Uterus (tissue), 4 donors: ENCODE data around the gene CDH13. TPM values are rescaled to one million over a fixed set of nuclear protein-coding genes. Genes with fewer than 3 reads are reported as not detected.

Source experiments
- DNase-seq, 2 donors: peaks; one replicate each; pipeline ENCODE4 v3.0.0-alpha.2; 2019 to 2020
- H3K27ac ChIP-seq, 2 donors: fragments of 200-600 bp; sonication (generic); 1 replicate in 1 of 2; 2 replicates in 1 of 2; pipeline ENCODE4 v1.5.1; 2016 to 2018
- H3K27me3 ChIP-seq, 2 donors: fragments of 200-600 bp; sonication (generic); one replicate each; pipeline ENCODE4 v1.5.1; 2018 to 2019; ENCODE audit warnings: control low read depth in 1 of 2
- H3K36me3 ChIP-seq, 2 donors: fragments of 200-600 bp; sonication (generic); one replicate each; pipeline ENCODE4 v1.5.1; 2019; ENCODE audit warnings: control low read depth in 1 of 2
- H3K4me1 ChIP-seq, 2 donors: fragments of 200-600 bp; sonication (generic); one replicate each; pipeline ENCODE4 v1.5.1; 2018 to 2019; ENCODE audit warnings: control low read depth in 1 of 2
- H3K4me3 ChIP-seq, 2 donors: fragments of 200-600 bp; sonication (generic); 1 replicate in 1 of 2; 2 replicates in 1 of 2; pipeline ENCODE4 v1.5.1; 2018 to 2019; ENCODE audit warnings: mild to moderate bottlenecking in 1 of 2
- H3K9me3 ChIP-seq, 2 donors: fragments of 200-600 bp; sonication (generic); one replicate each; pipeline ENCODE4 v1.5.1; 2019; ENCODE audit warnings: control low read depth in 1 of 2
- POLR2A ChIP-seq, 2 donors: fragments of 450-650 bp; IDR thresholded peaks; one replicate each; pipeline ENCODE4 v1.6.1; 2016; ENCODE audit warnings: antibody characterized with exemption in 2 of 2, mild to moderate bottlenecking in 1 of 2, moderate library complexity in 1 of 2
- intact Hi-C: fragments of 100-400 bp; cut with DNase I; formaldehyde crosslinking; loops from one replicate; pipeline ENCODE4 v1.15.1; 2023; ENCODE audit warnings: low total_unique reads
- total RNA-seq, 4 donors: library from RNA; depleted of rRNA in 3 of 4; stranded (reverse); fragments of >200 nt in 3 of 4; gene quantifications; one replicate each; pipeline versions ENCODE4 v1.1.0 to v1.2.4, GENCODE V29; 2014 to 2023
- TF ChIP-seq, protein P1 (sequence below), 4 experiments: fragments of 200-600 bp in 2 of 4; fragments of 450-650 bp in 2 of 4; sonication (generic) in 2 of 4; IDR thresholded peaks; one replicate each; pipeline ENCODE4 v1.5.1; 2016 to 2019; ENCODE audit warnings: antibody characterized with exemption in 4 of 4, mild to moderate bottlenecking in 2 of 4, moderate library complexity in 1 of 4
- donor health status: DM: yes; HTN: yes; CAD: no.

CDH13 gene
- total RNA-seq, 4 donors from 2014 or later, result 49.1 to 99.4 (median 82.7) TPM

- intact Hi-C loops, result no loop called here
- TF ChIP-seq POLR2A (IDR thresholded peaks at IDR 0.05), result no peak
- TF ChIP-seq, protein P1, sequence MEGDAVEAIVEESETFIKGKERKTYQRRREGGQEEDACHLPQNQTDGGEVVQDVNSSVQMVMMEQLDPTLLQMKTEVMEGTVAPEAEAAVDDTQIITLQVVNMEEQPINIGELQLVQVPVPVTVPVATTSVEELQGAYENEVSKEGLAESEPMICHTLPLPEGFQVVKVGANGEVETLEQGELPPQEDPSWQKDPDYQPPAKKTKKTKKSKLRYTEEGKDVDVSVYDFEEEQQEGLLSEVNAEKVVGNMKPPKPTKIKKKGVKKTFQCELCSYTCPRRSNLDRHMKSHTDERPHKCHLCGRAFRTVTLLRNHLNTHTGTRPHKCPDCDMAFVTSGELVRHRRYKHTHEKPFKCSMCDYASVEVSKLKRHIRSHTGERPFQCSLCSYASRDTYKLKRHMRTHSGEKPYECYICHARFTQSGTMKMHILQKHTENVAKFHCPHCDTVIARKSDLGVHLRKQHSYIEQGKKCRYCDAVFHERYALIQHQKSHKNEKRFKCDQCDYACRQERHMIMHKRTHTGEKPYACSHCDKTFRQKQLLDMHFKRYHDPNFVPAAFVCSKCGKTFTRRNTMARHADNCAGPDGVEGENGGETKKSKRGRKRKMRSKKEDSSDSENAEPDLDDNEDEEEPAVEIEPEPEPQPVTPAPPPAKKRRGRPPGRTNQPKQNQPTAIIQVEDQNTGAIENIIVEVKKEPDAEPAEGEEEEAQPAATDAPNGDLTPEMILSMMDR (IDR thresholded peaks at IDR 0.05), result no peak
- DNase-seq, result no peak
- H3K4me1 ChIP-seq, result no peaks in the 10 kb centered on the region
- H3K4me3 ChIP-seq, result no peak overlapping the region
- H3K27ac ChIP-seq, result no peak overlapping the region
- no peaks in the 10 kb centered on the region for H3K9me3 ChIP-seq
- H3K36me3 ChIP-seq, result no peaks in the 10 kb centered on the region
- no peaks in the 10 kb centered on the region for H3K27me3 ChIP-seq
Measured at GRCh38 chr16:83470416-83470815, 843.6 kb downstream of the CDH13 start.

DNA sequence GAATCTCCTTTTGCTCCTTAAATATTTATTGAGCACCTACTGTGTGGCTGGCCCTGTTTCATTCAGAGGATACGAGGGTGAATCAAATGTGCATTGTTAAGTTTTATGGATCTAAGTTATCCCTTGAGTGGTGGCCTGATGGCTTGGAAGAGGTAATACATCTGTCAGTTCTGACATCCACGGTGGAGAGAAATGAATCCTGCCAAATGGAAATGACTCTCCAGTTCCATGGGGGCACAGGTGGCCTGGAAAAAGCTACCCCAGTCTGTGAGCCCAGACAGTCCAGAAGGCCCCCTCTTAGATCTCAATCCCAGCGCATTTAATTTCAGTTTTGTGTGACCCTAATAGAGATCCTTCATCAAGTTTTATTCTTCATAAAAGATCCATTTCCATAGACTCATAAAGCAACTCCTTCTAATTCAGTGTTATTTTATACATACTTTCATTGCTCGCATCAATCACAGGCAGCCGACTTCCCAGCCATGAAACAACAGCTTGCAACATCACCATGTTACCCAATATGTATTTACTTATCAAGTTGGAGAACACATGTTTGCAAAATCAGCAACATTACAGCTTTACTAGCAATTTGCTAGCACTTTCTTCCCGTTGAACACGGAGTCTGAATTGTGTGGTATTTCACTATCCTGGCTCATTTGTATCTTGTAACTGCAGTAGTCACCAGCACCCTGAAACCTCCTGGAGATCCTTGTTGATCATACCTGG lies 846.2 kb downstream of the CDH13 start:
- Histone ChIP-seq H3K27me3 (no peaks in the 10 kb centered on the region), H3K9me3 (no peaks in the 10 kb centered on the region), H3K4me1 (no peaks in the 10 kb centered on the region), H3K27ac (no peak overlapping the region), H3K36me3 (no peaks in the 10 kb centered on the region), H3K4me3 (no peak overlapping the region)
- intact Hi-C loops, result no loop called here
- TF ChIP-seq, protein P1 (IDR thresholded peaks at IDR 0.05), result no peak
- TF ChIP-seq POLR2A (IDR thresholded peaks at IDR 0.05), result no peak
- no peak for DNase-seq

DNA sequence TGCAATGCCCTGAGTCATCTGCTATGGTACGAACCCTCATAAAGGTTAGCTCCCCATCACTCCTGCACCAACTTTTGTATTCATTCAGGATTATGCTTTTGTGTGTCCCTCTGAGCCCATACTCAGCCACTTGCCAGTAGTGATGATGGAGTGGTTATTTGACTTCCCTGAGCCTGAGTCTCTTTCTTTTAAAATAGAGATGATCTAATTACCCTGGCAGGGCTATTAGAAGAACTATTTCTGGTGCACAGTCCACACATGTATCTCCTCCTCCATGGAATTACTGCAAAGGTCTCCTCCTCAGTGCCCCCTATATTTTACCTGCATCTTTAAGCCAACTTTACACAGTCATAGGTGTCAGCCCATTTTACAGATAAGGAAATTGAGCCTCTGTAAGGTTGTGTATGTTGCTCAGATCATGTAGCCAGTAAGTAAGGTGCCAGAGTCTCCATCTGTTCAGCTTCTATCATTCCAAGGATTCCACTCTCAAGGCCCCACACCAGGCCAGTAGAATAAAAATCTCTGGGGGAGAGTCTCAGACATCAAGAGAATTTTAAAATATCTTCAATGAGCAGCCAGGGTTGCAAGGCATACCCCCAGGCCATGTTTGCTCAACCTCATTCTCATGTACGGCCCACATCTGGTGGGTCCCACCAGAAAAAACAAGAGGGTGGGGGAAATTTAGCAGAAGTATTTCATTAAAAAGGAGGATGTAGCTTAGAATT lies 847.3 kb downstream of the CDH13 start:
- Histone ChIP-seq H3K4me3 (no peak overlapping the region), H3K27ac (no peak overlapping the region), H3K36me3 (no peaks in the 10 kb centered on the region), H3K4me1 (no peaks in the 10 kb centered on the region), H3K27me3 (no peaks in the 10 kb centered on the region), H3K9me3 (no peaks in the 10 kb centered on the region)
- DNase-seq, result no peak
- intact Hi-C loops, result no loop called here
- TF ChIP-seq, protein P1 (IDR thresholded peaks at IDR 0.05), result no peak
- TF ChIP-seq POLR2A (IDR thresholded peaks at IDR 0.05), result no peak

- H3K27me3 ChIP-seq, result no peaks in the 10 kb centered on the region
- H3K9me3 ChIP-seq, result no peaks in the 10 kb centered on the region
- DNase-seq, result no peak
- intact Hi-C loops, result no loop called here
- no peaks in the 10 kb centered on the region for H3K4me1 ChIP-seq
- no peak overlapping the region for H3K4me3 ChIP-seq
- TF ChIP-seq, protein P1 (IDR thresholded peaks at IDR 0.05), result no peak
- no peak for TF ChIP-seq POLR2A (IDR thresholded peaks at IDR 0.05)
- H3K27ac ChIP-seq, result no peak overlapping the region
- H3K36me3 ChIP-seq, result no peaks in the 10 kb centered on the region
Measured at GRCh38 chr16:83475108-83475507, 848.3 kb downstream of the CDH13 start.

DNA sequence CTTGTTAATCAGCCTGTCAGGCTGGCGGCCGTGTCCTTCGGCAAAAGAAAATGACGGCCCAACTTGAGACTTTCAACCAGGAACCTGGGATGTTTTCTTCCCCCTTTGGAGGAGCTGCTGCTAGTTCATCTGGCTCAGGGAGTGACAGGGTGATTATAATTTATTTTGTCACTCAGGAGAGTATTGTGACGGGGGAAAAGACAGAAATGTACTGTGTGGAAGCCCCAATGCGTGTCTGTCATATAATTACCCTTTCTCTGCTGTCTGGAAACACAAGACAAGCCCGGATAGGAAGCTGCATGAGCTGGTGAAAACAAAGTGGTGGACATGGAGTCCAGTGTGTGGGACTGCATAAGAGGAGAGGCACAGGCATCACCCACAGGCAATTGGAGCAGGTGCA lies 854.8 kb downstream of the CDH13 start:
- H3K27me3 ChIP-seq, result no peaks in the 10 kb centered on the region
- no peaks in the 10 kb centered on the region for H3K9me3 ChIP-seq
- no peaks in the 10 kb centered on the region for H3K36me3 ChIP-seq
- TF ChIP-seq, protein P1 (IDR thresholded peaks at IDR 0.05), result no peak
- no peak for TF ChIP-seq POLR2A (IDR thresholded peaks at IDR 0.05)
- H3K27ac ChIP-seq, result no peak overlapping the region
- H3K4me1 ChIP-seq, result no peaks in the 10 kb centered on the region
- intact Hi-C loops, result no loop called here
- DNase-seq, result no peak
- no peak overlapping the region for H3K4me3 ChIP-seq
